K562 (cell line): ENCODE data around the gene BSCL2. TPM values are rescaled to one million over a fixed set of nuclear protein-coding genes. Genes with fewer than 3 reads are reported as not detected.

Experiments
- HBP1 ChIP-seq: fragments of 450-650 bp; formaldehyde crosslinking; IDR thresholded peaks from 2 replicates; pipeline ENCODE4 v1.4.0; 2022; ENCODE audit warnings: missing genetic modification characterization
- MTA1 ChIP-seq: fragments of 450-650 bp; IDR thresholded peaks from 2 replicates; pipeline ENCODE4 v1.6.1; 2017; ENCODE audit warnings: borderline replicate concordance
- NR3C1 ChIP-seq: sonication (generic); formaldehyde crosslinking; IDR thresholded peaks from 2 replicates; pipeline ENCODE4 v1.8.1; 2022; ENCODE audit warnings: missing genetic modification reagents
- XRCC5 ChIP-seq: fragments of 200-400 bp; formaldehyde crosslinking; IDR thresholded peaks from 2 replicates; pipeline ENCODE4 v1.6.1; 2017; ENCODE audit warnings: low read depth, mild to moderate bottlenecking, low read length
- ZNF12 ChIP-seq: sonication (generic); formaldehyde crosslinking; IDR thresholded peaks from 2 replicates; pipeline ENCODE4 v1.4.0; 2020; ENCODE audit warnings: mild to moderate bottlenecking, missing genetic modification reagents
- ZNF280B ChIP-seq: fragments of 250-450 bp; sonication (Bioruptor Pico); IDR thresholded peaks from 2 replicates; pipeline ENCODE4 v1.5.1; 2021; ENCODE audit warnings: mild to moderate bottlenecking
- ZZZ3 ChIP-seq: fragments of 450-650 bp; IDR thresholded peaks from 2 replicates; pipeline ENCODE4 v1.6.1; 2016; ENCODE audit warnings: antibody characterized with exemption, mild to moderate bottlenecking, moderate library complexity
- polyA plus RNA-seq, 8 experiments: library from polyadenylated mRNA; depleted of rRNA in 4 of 8; stranded (reverse) in 5 of 8; unstranded in 3 of 8; fragments of >200 nt; fragmentation: Nextera tagmentation in 2 of 8; fragmentation: Illumina TruSeq in 1 of 8; extraction: Ambion mirVana in 2 of 8; extraction: Trizol in 1 of 8; gene quantifications; 2 replicates each; pipeline versions ENCODE4 v1.2.1 to v1.2.3, GENCODE V29; 2011 to 2014; ENCODE audit warnings: inconsistent platforms in 1 of 8, missing spikeins in 1 of 8
- total RNA-seq, 7 experiments: library from RNA; depleted of rRNA in 6 of 7; stranded (reverse); fragments of >200 nt in 6 of 7; fragmentation: Illumina TruSeq in 2 of 7; extraction: Trizol in 2 of 7; gene quantifications; 2 replicates each; pipeline versions ENCODE4 v1.2.1 to v1.2.3, GENCODE V29; 2011 to 2021; ENCODE audit warnings: low replicate concordance in 1 of 7
- TF ChIP-seq, protein P1 (sequence below): sonication (generic); formaldehyde crosslinking; IDR thresholded peaks from 2 replicates; pipeline ENCODE4 v1.4.0; 2020; ENCODE audit warnings: mild to moderate bottlenecking, missing genetic modification reagents
- TF ChIP-seq, protein P2 (sequence below), 2 experiments: IDR thresholded peaks in 1 of 2; conservative IDR thresholded peaks in 1 of 2; 2 replicates each; pipeline ENCODE4 v1.6.1; 2016; ENCODE audit warnings: low read depth in 2 of 2, mild to moderate bottlenecking in 1 of 2, missing compliant biosample characterization in 1 of 2, missing genetic modification characterization in 1 of 2, moderate library complexity in 1 of 2
- TF ChIP-seq, protein P3 (sequence below): sonication (generic); formaldehyde crosslinking; IDR thresholded peaks from 2 replicates; pipeline ENCODE4 v1.8.1; 2022; ENCODE audit warnings: missing genetic modification reagents
- TF ChIP-seq, protein P4 (sequence below): sonication (generic); formaldehyde crosslinking; IDR thresholded peaks from 2 replicates; pipeline ENCODE4 v1.5.0; 2020; ENCODE audit warnings: missing genetic modification reagents
- TF ChIP-seq, protein P5 (sequence below): fragments of 450-650 bp; IDR thresholded peaks from 2 replicates; pipeline ENCODE4 v1.6.1; 2016; ENCODE audit warnings: mild to moderate bottlenecking

The BSCL2 gene
- total and polyA plus RNA-seq, 9 of the 15 experiments (the other 6 are each of a cell fraction or from before 2014, with no cell fraction given): 18.9 to 51.7 (median 35.2) TPM

DNA sequence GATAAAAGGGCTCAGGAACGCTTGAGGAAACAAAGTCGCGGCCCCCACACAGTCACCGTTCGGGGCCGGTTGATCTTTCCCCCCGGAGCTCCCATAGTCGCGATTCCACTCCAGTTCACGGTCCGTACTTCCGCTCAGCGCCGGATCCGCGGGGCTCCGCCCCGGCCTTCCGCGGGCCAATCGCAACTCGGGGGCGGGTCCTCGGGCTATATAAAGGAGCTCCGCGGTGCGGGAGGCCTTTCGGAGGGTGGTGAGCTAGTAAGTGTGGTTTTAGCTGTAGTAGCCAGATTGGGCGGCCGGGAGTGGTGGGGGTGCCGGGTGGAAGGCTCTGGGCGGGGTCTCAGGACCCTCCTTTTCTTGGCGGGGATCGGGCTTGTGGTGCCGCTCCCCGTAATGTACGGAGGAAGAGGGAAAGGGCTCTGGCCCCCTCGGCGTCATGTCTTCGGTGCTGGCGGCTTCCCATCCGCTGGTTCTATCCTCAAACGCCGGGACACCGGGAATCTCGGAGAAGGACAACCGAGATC is 42.1 kb downstream of the BSCL2 start, which contains the start of the genes C11orf98 and CSKMT (continued):
- TF ChIP-seq ZNF12 (CRISPR knock-in tag): 0 out of 2 replicates have a peak, but pooled peaks have one; percentile 61
- TF ChIP-seq, protein P1, sequence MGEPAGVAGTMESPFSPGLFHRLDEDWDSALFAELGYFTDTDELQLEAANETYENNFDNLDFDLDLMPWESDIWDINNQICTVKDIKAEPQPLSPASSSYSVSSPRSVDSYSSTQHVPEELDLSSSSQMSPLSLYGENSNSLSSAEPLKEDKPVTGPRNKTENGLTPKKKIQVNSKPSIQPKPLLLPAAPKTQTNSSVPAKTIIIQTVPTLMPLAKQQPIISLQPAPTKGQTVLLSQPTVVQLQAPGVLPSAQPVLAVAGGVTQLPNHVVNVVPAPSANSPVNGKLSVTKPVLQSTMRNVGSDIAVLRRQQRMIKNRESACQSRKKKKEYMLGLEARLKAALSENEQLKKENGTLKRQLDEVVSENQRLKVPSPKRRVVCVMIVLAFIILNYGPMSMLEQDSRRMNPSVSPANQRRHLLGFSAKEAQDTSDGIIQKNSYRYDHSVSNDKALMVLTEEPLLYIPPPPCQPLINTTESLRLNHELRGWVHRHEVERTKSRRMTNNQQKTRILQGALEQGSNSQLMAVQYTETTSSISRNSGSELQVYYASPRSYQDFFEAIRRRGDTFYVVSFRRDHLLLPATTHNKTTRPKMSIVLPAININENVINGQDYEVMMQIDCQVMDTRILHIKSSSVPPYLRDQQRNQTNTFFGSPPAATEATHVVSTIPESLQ (CRISPR knock-in tag): peak; percentile 36; the same call in 1 of the 2 replicates
- TF ChIP-seq, protein P2, sequence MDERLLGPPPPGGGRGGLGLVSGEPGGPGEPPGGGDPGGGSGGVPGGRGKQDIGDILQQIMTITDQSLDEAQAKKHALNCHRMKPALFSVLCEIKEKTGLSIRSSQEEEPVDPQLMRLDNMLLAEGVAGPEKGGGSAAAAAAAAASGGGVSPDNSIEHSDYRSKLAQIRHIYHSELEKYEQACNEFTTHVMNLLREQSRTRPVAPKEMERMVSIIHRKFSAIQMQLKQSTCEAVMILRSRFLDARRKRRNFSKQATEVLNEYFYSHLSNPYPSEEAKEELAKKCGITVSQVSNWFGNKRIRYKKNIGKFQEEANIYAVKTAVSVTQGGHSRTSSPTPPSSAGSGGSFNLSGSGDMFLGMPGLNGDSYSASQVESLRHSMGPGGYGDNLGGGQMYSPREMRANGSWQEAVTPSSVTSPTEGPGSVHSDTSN (CRISPR knock-in tag; IDR thresholded peaks at IDR 0.05; ENCODE audit: low read depth): no peak
- TF ChIP-seq, protein P2 (tag; conservative IDR thresholded peaks at IDR 0.05; ENCODE audit: low read depth): no peak
- TF ChIP-seq, protein P3, sequence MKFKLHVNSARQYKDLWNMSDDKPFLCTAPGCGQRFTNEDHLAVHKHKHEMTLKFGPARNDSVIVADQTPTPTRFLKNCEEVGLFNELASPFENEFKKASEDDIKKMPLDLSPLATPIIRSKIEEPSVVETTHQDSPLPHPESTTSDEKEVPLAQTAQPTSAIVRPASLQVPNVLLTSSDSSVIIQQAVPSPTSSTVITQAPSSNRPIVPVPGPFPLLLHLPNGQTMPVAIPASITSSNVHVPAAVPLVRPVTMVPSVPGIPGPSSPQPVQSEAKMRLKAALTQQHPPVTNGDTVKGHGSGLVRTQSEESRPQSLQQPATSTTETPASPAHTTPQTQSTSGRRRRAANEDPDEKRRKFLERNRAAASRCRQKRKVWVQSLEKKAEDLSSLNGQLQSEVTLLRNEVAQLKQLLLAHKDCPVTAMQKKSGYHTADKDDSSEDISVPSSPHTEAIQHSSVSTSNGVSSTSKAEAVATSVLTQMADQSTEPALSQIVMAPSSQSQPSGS (CRISPR knock-in tag): no peak
- no peak for TF ChIP-seq ZNF280B (CRISPR knock-in tag)
- no peak for TF ChIP-seq XRCC5
- peak; percentile 96 for TF ChIP-seq HBP1 (CRISPR knock-in tag)
- no peak for TF ChIP-seq MTA1
- no peak for TF ChIP-seq ZZZ3
- TF ChIP-seq, protein P4, sequence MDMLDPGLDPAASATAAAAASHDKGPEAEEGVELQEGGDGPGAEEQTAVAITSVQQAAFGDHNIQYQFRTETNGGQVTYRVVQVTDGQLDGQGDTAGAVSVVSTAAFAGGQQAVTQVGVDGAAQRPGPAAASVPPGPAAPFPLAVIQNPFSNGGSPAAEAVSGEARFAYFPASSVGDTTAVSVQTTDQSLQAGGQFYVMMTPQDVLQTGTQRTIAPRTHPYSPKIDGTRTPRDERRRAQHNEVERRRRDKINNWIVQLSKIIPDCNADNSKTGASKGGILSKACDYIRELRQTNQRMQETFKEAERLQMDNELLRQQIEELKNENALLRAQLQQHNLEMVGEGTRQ (CRISPR knock-in tag): no peak
- TF ChIP-seq NR3C1: no peak
- TF ChIP-seq, protein P5, sequence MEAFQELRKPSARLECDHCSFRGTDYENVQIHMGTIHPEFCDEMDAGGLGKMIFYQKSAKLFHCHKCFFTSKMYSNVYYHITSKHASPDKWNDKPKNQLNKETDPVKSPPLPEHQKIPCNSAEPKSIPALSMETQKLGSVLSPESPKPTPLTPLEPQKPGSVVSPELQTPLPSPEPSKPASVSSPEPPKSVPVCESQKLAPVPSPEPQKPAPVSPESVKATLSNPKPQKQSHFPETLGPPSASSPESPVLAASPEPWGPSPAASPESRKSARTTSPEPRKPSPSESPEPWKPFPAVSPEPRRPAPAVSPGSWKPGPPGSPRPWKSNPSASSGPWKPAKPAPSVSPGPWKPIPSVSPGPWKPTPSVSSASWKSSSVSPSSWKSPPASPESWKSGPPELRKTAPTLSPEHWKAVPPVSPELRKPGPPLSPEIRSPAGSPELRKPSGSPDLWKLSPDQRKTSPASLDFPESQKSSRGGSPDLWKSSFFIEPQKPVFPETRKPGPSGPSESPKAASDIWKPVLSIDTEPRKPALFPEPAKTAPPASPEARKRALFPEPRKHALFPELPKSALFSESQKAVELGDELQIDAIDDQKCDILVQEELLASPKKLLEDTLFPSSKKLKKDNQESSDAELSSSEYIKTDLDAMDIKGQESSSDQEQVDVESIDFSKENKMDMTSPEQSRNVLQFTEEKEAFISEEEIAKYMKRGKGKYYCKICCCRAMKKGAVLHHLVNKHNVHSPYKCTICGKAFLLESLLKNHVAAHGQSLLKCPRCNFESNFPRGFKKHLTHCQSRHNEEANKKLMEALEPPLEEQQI: no peak
